ENCODE results near the gene CACNG8.

GRCh38 chr19:53953383-53953782 is 9.4 kb upstream of the CACNG8 start:
- TF ChIP-seq POLR2AphosphoS5 (IDR thresholded peaks at IDR 0.05; ENCODE audit: low read depth, low read length) (no peak), NRF1 (IDR thresholded peaks at IDR 0.05; ENCODE audit: low read depth, low read length) (no peak), RAD21 (IDR thresholded peaks at IDR 0.05; ENCODE audit: low read length) (no peak), CTCF (IDR thresholded peaks at IDR 0.05) (no peak), EP300 (IDR thresholded peaks at IDR 0.05; ENCODE audit: borderline replicate concordance in 1 of 2, low read depth in 1 of 2, low read length in 1 of 2) (no peak), USF1 (IDR thresholded peaks at IDR 0.05; ENCODE audit: borderline replicate concordance, low read depth) (no peak), TAF1 (IDR thresholded peaks at IDR 0.05; ENCODE audit: borderline replicate concordance, low read depth, low read length) (no peak), USF2 (IDR thresholded peaks at IDR 0.05; ENCODE audit: borderline replicate concordance, low read depth, low read length) (no peak), REST (IDR thresholded peaks at IDR 0.05; ENCODE audit: low read depth, low read length) (no peak), GABPA (IDR thresholded peaks at IDR 0.05; ENCODE audit: low read depth) (no peak), YY1 (IDR thresholded peaks at IDR 0.05; ENCODE audit: low read depth) (no peak), NFIC (IDR thresholded peaks at IDR 0.05; ENCODE audit: borderline replicate concordance) (no peak), SMC3 (IDR thresholded peaks at IDR 0.05; ENCODE audit: low read depth, low read length) (no peak), MEF2A (IDR thresholded peaks at IDR 0.05; ENCODE audit: borderline replicate concordance, low read depth) (no peak)

Data from SK-N-SH (cell line).